SHP77 (cell line): Measurements from ENCODE around the gene THOC6.
A peak's percentile ranks its signal among the peaks of the same experiment; 100 is the strongest.
"Not testable (repeated sequence)": the region's sequence is repeated elsewhere in the genome, so short reads cannot be mapped to it uniquely, and the experiment has no call there.

Experiments
- DNase-seq, 2 experiments: peaks; one replicate each; lab custom pipeline; 2025; lab: John Stamatoyannopoulos, UW

THOC6 gene

DNA sequence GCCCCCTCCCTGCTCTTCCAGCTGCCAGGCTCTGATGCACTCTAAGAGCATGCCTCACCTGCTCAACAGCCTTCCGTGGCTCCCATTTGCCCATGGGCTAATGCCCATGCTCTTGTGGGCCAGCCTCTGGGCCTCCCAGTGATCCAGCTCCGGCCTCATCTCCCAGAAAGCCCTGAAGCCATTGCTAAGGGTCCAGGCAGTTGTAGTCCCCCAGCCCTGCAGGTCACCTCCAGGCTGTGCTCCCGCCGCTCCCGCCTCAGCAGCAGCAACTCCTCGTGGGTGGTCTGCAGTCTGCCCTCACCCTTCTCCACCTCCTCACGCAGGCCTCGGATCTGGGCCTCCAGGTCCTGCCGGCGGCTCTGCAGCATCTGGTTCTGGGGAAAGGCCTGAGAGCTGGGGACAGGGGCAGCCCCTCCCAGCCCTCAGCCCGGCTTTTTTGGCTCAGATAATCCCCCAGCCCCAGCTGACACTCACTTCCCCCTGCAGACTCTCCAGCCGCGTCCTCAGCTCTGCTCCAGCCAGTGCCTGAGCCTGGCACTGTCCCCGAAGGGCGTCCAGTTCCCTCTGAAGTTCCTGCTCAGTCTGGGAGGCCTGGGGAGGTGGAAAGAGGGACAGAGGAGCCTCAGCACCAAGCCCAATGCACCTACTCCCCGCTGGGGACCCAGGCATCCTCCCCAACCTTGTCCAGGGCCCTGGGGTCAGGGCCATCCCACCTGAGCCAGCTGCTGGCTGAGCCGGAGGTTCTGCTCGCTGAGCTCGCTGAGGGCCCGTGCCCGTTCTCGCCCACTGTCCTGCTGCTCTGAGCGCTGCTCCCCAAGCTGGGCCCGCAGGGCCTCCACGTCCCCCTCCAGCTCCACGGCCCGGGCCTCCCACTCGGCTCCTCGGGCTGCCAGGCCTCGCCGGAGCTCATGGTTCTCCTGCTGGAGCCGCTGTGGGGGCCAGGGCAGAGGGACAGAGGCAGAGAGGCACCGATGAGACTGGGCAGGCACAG lies 6.7 kb downstream of the THOC6 start:
- no peak for DNase-seq

DNA sequence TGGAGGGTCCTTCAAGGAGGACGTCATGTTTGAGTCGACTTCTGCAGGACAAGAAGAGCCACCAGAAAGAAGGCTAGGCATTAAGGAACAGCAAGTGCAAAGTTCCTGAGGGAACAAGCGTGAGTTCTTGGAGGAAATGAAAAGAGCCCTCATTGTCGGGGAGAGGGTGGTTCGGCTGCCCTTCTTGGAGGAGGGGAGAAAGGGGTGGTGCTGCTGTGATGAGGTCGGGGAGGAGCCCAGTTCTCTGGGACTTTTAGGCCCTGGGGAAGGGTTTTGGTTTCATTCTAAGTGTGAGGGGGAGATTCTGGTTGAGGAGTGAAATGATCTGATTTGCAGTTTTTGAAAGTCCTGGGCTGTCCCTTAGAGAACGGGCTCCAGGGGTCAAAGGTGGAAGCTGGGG lies 8.8 kb downstream of the THOC6 start:
- DNase-seq = no peak

DNA sequence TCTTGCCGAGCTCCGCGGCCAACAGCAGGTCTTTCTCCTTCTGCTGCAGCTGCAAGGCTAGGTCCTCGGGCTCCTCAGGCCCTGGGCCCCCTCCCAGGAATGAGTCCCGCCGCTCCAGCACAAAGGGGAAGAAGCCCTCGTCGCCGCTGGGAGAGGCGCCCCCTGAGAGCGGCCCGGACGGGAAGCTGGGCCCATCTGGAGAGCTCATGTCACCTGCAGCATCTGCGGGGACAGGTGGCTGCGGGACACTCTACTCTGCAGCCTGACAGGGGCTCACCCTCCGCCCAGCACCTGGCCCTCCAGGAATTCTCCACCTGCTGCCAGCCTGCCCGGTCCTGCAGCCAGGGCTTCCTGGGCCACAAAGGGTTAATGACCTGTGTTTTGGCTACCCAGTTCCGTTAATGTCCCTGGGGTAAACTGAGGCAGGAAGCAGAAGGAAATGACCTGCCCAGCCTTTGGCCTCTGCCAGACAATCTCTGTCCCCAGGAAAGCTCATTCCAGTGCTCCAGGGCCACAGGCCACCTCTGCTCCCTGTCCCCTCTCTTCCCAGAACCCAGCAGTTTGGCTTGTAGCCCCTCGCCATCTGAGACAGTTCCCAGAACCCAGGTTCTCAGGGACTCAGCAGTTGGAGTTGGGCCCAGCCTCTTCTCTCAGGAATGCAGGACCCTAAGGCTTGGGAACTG lies 11.6 kb downstream of the THOC6 start:
- no peak for DNase-seq

DNA sequence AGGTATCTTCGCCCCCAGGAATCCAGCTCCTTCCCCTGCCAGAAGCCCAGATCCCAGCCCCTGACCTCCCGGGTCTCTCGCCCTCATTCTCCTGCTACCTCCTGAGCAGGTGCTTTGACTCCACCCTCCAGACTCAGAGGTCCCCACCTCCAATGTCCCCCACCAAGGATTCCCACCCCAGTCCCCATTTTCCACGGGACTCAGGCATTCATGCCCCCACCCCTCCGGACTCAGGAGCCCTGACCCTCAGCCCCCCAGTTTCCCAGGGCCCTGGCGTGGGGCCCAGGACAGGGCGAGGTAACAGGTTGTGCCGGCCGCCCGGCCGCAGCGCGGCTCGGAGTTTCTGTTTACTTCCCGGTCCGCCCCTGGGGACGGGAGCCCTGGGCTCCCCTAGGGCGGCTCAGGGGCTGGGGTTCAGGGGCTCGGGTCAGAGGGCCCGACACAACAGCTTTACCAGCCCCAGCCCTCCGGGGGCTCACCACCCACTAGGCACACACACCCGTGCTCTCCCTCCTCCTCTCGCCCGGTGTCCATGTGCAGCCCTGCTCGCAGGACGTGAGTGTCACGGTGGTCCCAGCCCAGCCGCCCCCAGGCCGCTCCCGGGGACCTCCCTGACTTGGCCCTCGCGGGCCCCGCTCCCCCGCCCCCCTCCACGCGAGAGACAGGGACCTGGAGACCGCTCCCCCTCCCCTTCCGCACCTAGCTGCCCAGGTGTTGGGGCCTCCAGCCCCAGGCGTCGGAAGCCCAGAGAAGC lies 12.3 kb downstream of the THOC6 start:
- no peak for DNase-seq

GRCh38 chr16:3036726-3037315 lies 13.0 kb downstream of the THOC6 start, which contains the start of gene BICDL2:
Gene BICDL2 (minus strand): TSS chr16:3036944. CDS start chr16:3035496, 1,448 bp downstream.
- DNase-seq = no peak

GRCh38 chr16:3038256-3038655 lies 14.4 kb downstream of the THOC6 start:
- DNase-seq = peak in 1 of 2 experiments; percentile 36

- no peak for DNase-seq
Measured at GRCh38 chr16:3038896-3039295, 15.1 kb downstream of the THOC6 start.

GRCh38 chr16:3042376-3042775 lies 18.5 kb downstream of the THOC6 start:
- no peak for DNase-seq

GRCh38 chr16:3044708-3045107 lies 20.9 kb downstream of the THOC6 start:
- DNase-seq = no peak

- no peak for DNase-seq
Measured at GRCh38 chr16:3045758-3046640, 22.2 kb downstream of the THOC6 start, which contains the start of gene MMP25. Gene MMP25 (plus strand): TSS chr16:3046561. CDS start chr16:3046918, 357 bp downstream.

- no peak for DNase-seq
Measured at GRCh38 chr16:3046641-3047386, 23.0 kb downstream of the THOC6 start.

DNA sequence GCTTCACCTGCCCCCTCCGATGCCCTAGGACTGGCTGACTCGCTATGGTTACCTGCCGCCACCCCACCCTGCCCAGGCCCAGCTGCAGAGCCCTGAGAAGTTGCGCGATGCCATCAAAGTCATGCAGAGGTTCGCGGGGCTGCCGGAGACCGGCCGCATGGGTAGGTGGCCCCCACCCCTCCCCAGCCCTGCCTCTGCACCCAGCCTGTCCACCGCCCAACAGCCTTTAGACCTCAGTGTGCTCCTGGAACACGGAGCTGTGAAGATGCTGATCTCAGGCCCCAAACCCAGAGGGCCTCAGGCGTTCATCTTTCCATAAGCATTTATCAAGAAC lies 23.5 kb downstream of the THOC6 start:
- DNase-seq = no peak

DNA sequence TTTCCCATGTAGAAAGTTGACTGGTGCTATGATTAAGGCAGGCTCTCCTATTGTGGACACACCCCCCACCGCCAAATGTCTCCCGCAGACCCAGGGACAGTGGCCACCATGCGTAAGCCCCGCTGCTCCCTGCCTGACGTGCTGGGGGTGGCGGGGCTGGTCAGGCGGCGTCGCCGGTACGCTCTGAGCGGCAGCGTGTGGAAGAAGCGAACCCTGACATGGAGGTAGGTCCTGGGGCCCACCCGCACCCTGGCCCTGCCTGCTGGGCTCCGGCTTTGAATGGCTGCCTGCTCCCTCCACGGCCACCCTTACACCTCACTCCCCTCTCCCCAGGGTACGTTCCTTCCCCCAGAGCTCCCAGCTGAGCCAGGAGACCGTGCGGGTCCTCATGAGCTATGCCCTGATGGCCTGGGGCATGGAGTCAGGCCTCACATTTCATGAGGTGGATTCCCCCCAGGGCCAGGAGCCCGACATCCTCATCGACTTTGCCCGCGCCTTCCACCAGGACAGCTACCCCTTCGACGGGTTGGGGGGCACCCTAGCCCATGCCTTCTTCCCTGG lies 26.2 kb downstream of the THOC6 start:
- no peak for DNase-seq

DNA sequence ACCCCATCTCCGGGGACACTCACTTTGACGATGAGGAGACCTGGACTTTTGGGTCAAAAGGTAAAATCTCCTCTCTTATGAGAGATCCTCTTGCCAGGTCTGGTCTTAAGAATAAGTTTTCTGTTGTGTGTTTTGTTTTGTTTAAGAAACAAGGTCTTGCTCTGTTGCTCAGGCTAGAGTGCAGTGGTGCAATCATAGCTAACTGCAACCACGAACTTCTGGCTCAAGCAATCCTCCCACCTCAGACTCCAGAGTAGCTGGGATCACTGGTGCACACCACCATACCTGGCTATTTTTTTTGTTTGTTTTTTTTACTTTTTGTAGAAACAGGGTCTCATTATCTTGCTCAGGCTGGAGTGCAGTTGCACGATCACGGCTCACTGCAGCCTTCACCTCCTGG lies 26.7 kb downstream of the THOC6 start:
- DNase-seq = no peak

GRCh38 chr16:3051009-3051408 lies 27.2 kb downstream of the THOC6 start:
- no peak for DNase-seq

DNA sequence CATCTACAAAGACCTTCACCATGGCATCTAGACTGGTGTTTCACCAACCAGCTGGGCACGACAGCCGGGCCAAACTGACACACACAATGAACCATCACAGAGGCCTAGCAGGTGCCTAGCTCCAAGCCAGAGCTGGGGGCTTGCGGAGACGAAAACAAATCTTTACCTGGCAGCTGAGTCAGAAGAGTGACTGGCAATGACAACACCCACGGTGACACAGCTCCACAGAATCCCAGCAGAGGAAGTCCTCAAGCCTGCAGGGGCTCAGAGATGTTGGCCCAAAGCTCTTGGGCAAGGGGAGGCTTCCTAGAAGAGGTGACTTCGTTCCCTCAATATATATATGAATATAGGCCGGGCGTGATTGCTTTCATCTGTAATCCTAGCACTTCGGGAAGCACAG lies 27.7 kb downstream of the THOC6 start:
- DNase-seq = no peak

DNA sequence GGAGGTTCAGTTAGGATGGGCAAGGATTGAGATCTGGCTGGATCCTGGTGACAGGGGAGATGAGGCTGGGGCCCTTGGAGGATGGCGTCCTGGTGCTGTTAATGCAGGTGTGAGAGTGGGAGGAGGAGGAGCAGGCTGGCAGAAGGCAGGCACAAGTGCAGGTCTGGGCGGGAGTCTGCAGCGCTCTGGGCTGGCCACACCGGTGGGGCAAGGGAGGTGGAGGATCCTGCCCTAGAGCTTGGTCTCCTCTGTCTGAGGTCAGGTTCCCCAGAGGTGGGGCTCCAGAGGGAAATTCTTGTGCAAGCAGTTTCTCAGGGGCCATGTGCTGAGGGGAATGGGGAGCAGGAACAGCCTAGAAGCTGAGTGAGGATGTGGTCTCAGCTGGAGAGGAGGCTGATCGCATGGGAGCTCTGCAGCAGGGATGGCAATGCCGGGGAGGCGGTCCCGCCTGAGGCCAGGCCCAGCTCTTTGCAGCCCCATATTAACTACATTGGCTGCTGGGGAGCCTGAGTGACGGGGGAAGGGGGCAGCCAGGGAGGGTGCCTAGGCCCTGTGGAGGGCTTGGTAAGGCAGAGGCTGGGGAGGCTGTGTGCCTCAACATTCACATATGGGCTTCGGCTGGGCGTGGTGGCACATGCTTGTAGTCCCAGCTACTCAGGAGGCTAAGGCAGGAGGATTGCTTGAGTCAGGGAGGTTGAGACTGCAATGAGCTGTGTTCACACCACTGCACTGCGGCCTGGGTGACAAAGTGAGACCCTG lies 28.9 kb downstream of the THOC6 start:
- DNase-seq = not testable (repeated sequence)

- DNase-seq = not testable (repeated sequence)
Measured at GRCh38 chr16:3053330-3053710, 29.5 kb downstream of the THOC6 start.
